Body of pancreas (tissue), 4 donors: Measurements from ENCODE around the gene DPYD. TPM values are rescaled to one million over a fixed set of nuclear protein-coding genes. Genes with fewer than 3 reads are reported as not detected.

Experiments
- ATAC-seq: fragments of 150-250 bp; one replicate; pipeline ENCODE4 v1.9.1; 2016
- DNase-seq, 4 donors: peaks; one replicate each; pipeline ENCODE4 v3.0.0-alpha.2; 2019
- H3K27ac ChIP-seq, 4 donors: fragments of 200-600 bp; sonication (generic); 1 replicate in 3 of 4; 2 replicates in 1 of 4; pipeline versions ENCODE4 v1.5.1 to v1.6.1; 2016 to 2019; ENCODE audit warnings: mild to moderate bottlenecking in 1 of 4, mixed read lengths in 1 of 4, moderate library complexity in 1 of 4
- H3K27me3 ChIP-seq, 2 donors: fragments of 200-600 bp; sonication (generic); one replicate each; pipeline ENCODE4 v1.6.0; 2016; ENCODE audit warnings: mild to moderate bottlenecking in 1 of 2
- H3K36me3 ChIP-seq, 2 donors: fragments of 200-600 bp; sonication (generic); replicated peaks in 1 of 2; 2 replicates each; pipeline ENCODE4 v1.5.1; 2016; ENCODE audit warnings: low read depth in 2 of 2; ENCODE audit not compliant: insufficient read depth in 1 of 2
- H3K4me1 ChIP-seq: fragments of 200-600 bp; sonication (generic); one replicate; pipeline ENCODE4 v1.6.0; 2016
- H3K4me3 ChIP-seq, 2 donors: fragments of 200-600 bp; sonication (generic); 1 replicate in 1 of 2; 2 replicates in 1 of 2; pipeline ENCODE4 v1.5.1; 2016 to 2019
- H3K9me3 ChIP-seq, 3 donors: fragments of 200-600 bp; sonication (generic); 1 replicate in 2 of 3; 2 replicates in 1 of 3; pipeline ENCODE4 v1.5.1; 2016
- CTCF ChIP-seq, 7 experiments: fragments of 450-650 bp in 4 of 7; fragments of 200-600 bp in 3 of 7; sonication (generic) in 3 of 7; IDR thresholded peaks; one replicate each; pipeline ENCODE4 v1.5.1; 2016 to 2019; ENCODE audit warnings: antibody characterized with exemption in 7 of 7
- POLR2A ChIP-seq, 3 donors: fragments of 450-650 bp; IDR thresholded peaks; one replicate each; pipeline ENCODE4 v1.6.1; 2016; ENCODE audit warnings: antibody characterized with exemption in 3 of 3, mild to moderate bottlenecking in 2 of 3
- WGBS, 2 donors: methylation state at CpG; one replicate each; pipeline ENCODE4 v1.1.5; 2017; 5-methylcytosine and 5-hydroxymethylcytosine counted together
- intact Hi-C: fragments of 100-400 bp; cut with DNase I; formaldehyde crosslinking; loops from one replicate; pipeline ENCODE4 v1.15.1; 2023
- total RNA-seq, 2 donors: library from RNA; depleted of rRNA; stranded (reverse); fragments of >200 nt; gene quantifications; one replicate each; pipeline ENCODE4 v1.1.0, GENCODE V29; 2016

The DPYD gene
- total RNA-seq, 2 donors from 2014 or later, result 13.8 to 17.1 TPM

GRCh38 chr1:97427371-97427770 lies 493.5 kb downstream of the DPYD start:
- TF ChIP-seq CTCF (IDR thresholded peaks at IDR 0.05), result no peak
- TF ChIP-seq POLR2A (IDR thresholded peaks at IDR 0.05), result no peak
- Histone ChIP-seq H3K27me3 (no peaks in the 10 kb centered on the region), H3K36me3 (no peaks in the 10 kb centered on the region), H3K4me1 (no peaks in the 10 kb centered on the region), H3K9me3 (no peaks in the 10 kb centered on the region), H3K27ac (no peak overlapping the region), H3K4me3 (no peak overlapping the region)
- WGBS, 2 donors, result 91 to 94% methylated on average over 3 of the region's 3 CpGs
- ATAC-seq, result no peak
- DNase-seq, result no peak
- intact Hi-C loops, result no loop called here

- Histone ChIP-seq H3K4me1 (no peaks in the 10 kb centered on the region), H3K36me3 (no peaks in the 10 kb centered on the region), H3K27me3 (no peaks in the 10 kb centered on the region), H3K4me3 (no peak overlapping the region), H3K27ac (no peak overlapping the region), H3K9me3 (no peaks in the 10 kb centered on the region)
- intact Hi-C loops, result no loop called here
- no peak for ATAC-seq
- 95 to 96% methylated on average over 1 of the region's 1 CpG for WGBS, 2 donors
- TF ChIP-seq POLR2A (IDR thresholded peaks at IDR 0.05), result no peak
- no peak for TF ChIP-seq CTCF (IDR thresholded peaks at IDR 0.05)
- no peak for DNase-seq
These were observed 496.6 kb downstream of the DPYD start for GRCh38 chr1:97424209-97424608.

GRCh38 chr1:97423403-97423802 lies 497.4 kb downstream of the DPYD start:
- H3K4me1 ChIP-seq, result no peaks in the 10 kb centered on the region
- no peak overlapping the region for H3K4me3 ChIP-seq
- no peaks in the 10 kb centered on the region for H3K36me3 ChIP-seq
- DNase-seq, result no peak
- H3K9me3 ChIP-seq, result no peaks in the 10 kb centered on the region
- ATAC-seq, result no peak
- no peaks in the 10 kb centered on the region for H3K27me3 ChIP-seq
- 63 to 77% methylated on average over 2 of the region's 2 CpGs for WGBS, 2 donors
- intact Hi-C loops, result no loop called here
- H3K27ac ChIP-seq, result no peak overlapping the region
- TF ChIP-seq POLR2A (IDR thresholded peaks at IDR 0.05) (no peak), CTCF (IDR thresholded peaks at IDR 0.05) (no peak)

GRCh38 chr1:97417661-97418060 lies 503.2 kb downstream of the DPYD start:
- Histone ChIP-seq H3K27me3 (no peaks in the 10 kb centered on the region), H3K4me3 (no peak overlapping the region), H3K4me1 (no peaks in the 10 kb centered on the region), H3K36me3 (no peaks in the 10 kb centered on the region), H3K27ac (no peak overlapping the region), H3K9me3 (no peaks in the 10 kb centered on the region)
- no peak for TF ChIP-seq CTCF (IDR thresholded peaks at IDR 0.05)
- TF ChIP-seq POLR2A (IDR thresholded peaks at IDR 0.05), result no peak
- intact Hi-C loops, result no loop called here
- no peak for DNase-seq
- ATAC-seq, result no peak

GRCh38 chr1:97414682-97415312 lies 506.0 kb downstream of the DPYD start:
- H3K27ac ChIP-seq, result no peak overlapping the region
- intact Hi-C loops, result no loop called here
- 67 to 76% methylated on average over 3 of the region's 3 CpGs for WGBS, 2 donors
- no peaks in the 10 kb centered on the region for H3K27me3 ChIP-seq
- no peaks in the 10 kb centered on the region for H3K4me1 ChIP-seq
- no peak overlapping the region for H3K4me3 ChIP-seq
- DNase-seq, result no peak
- no peaks in the 10 kb centered on the region for H3K9me3 ChIP-seq
- H3K36me3 ChIP-seq, result no peaks in the 10 kb centered on the region
- no peak for ATAC-seq
- TF ChIP-seq CTCF (IDR thresholded peaks at IDR 0.05) (no peak), POLR2A (IDR thresholded peaks at IDR 0.05) (no peak)
